Left kidney (tissue), 2 donors: ENCODE data around the gene FBLN1. TPM values are rescaled to one million over a fixed set of nuclear protein-coding genes. Genes with fewer than 3 reads are reported as not detected.

Source experiments
- DNase-seq: peaks from one replicate; pipeline ENCODE4 v3.0.0-alpha.2; 2013
- polyA plus RNA-seq: library from polyadenylated mRNA; unstranded; fragments of 120-200 nt; gene quantifications from one replicate; pipeline ENCODE4 v1.2.1, GENCODE V29; 2013; ENCODE audit not compliant: insufficient read length

The FBLN1 gene
- polyA plus RNA-seq, 1 donor = 98.3 TPM

GRCh38 chr22:45503050-45503815 is 550 bp downstream of the FBLN1 start:
- no peak for DNase-seq

GRCh38 chr22:45503816-45504372 is 1.2 kb downstream of the FBLN1 start:
- no peak for DNase-seq

GRCh38 chr22:45504373-45505341 is 2.0 kb downstream of the FBLN1 start:
- no peak for DNase-seq

GRCh38 chr22:45505991-45506747 is 3.5 kb downstream of the FBLN1 start:
- no peak for DNase-seq

GRCh38 chr22:45506816-45507360 is 4.2 kb downstream of the FBLN1 start:
- DNase-seq = no peak

GRCh38 chr22:45507798-45508197 is 5.1 kb downstream of the FBLN1 start:
- DNase-seq = no peak

GRCh38 chr22:45508814-45509213 is 6.1 kb downstream of the FBLN1 start:
- DNase-seq = no peak

- no peak for DNase-seq
Observed at GRCh38 chr22:45510376-45511232, 7.9 kb downstream of the FBLN1 start.

- DNase-seq = no peak
Observed at GRCh38 chr22:45511847-45512261, 9.2 kb downstream of the FBLN1 start.

- DNase-seq = no peak
Observed at GRCh38 chr22:45512363-45512762, 9.7 kb downstream of the FBLN1 start.

GRCh38 chr22:45515676-45516075 is 13.0 kb downstream of the FBLN1 start:
- DNase-seq = no peak

- no peak for DNase-seq
Observed at GRCh38 chr22:45516163-45516562, 13.5 kb downstream of the FBLN1 start.

- no peak for DNase-seq
Observed at GRCh38 chr22:45516923-45517675, 14.4 kb downstream of the FBLN1 start.

GRCh38 chr22:45518136-45518535 is 15.5 kb downstream of the FBLN1 start:
- DNase-seq = no peak

GRCh38 chr22:45518580-45518991 is 15.9 kb downstream of the FBLN1 start:
- DNase-seq = no peak

GRCh38 chr22:45521178-45521577 is 18.5 kb downstream of the FBLN1 start:
- DNase-seq = no peak

GRCh38 chr22:45522462-45522861 is 19.8 kb downstream of the FBLN1 start:
- no peak for DNase-seq

GRCh38 chr22:45524157-45524556 is 21.5 kb downstream of the FBLN1 start:
- DNase-seq = no peak

- no peak for DNase-seq
Observed at GRCh38 chr22:45524966-45525365, 22.3 kb downstream of the FBLN1 start.

GRCh38 chr22:45525480-45525879 is 22.8 kb downstream of the FBLN1 start:
- DNase-seq = no peak
